HepG2 (cell line): ENCODE measurements around the gene ROMO1. TPM values are rescaled to one million over a fixed set of nuclear protein-coding genes. Genes with fewer than 3 reads are reported as not detected.

ENCODE experiments used
- ESRRA ChIP-seq: sonication (generic); formaldehyde crosslinking; IDR thresholded peaks from 2 replicates; pipeline ENCODE4 v1.5.1; 2020; ENCODE audit warnings: mild to moderate bottlenecking, low read depth, missing genetic modification reagents
- ETV5 ChIP-seq: IDR thresholded peaks from 2 replicates; pipeline ENCODE4 v1.6.1; 2018; ENCODE audit warnings: missing biosample characterization, missing genetic modification reagents, inconsistent platforms, borderline replicate concordance
- FOXO1 ChIP-seq: sonication (generic); formaldehyde crosslinking; IDR thresholded peaks from 2 replicates; pipeline ENCODE4 v1.4.0; 2020; ENCODE audit warnings: missing genetic modification reagents
- ISX ChIP-seq: sonication (generic); formaldehyde crosslinking; conservative IDR thresholded peaks from 2 replicates; pipeline ENCODE4 v1.5.0; 2020; ENCODE audit warnings: missing genetic modification reagents
- MED1 ChIP-seq: sonication (generic); formaldehyde crosslinking; IDR thresholded peaks from 2 replicates; pipeline ENCODE4 v1.4.0; 2020; ENCODE audit warnings: missing genetic modification reagents
- MED13 ChIP-seq: sonication (generic); formaldehyde crosslinking; IDR thresholded peaks from 2 replicates; pipeline ENCODE4 v1.5.0; 2020; ENCODE audit warnings: missing genetic modification reagents
- MZF1 ChIP-seq: sonication (generic); formaldehyde crosslinking; IDR thresholded peaks from 2 replicates; pipeline ENCODE4 v1.8.1; 2023; ENCODE audit warnings: mild to moderate bottlenecking, missing genetic modification reagents, borderline replicate concordance
- NRL ChIP-seq: sonication (generic); formaldehyde crosslinking; IDR thresholded peaks from 2 replicates; pipeline ENCODE4 v1.5.0; 2020; ENCODE audit warnings: missing genetic modification reagents, mild to moderate bottlenecking, moderate library complexity, borderline replicate concordance
- PAWR ChIP-seq: sonication (generic); formaldehyde crosslinking; IDR thresholded peaks from 2 replicates; pipeline ENCODE4 v1.4.0; 2020; ENCODE audit warnings: missing genetic modification reagents, mild to moderate bottlenecking, borderline replicate concordance
- POLR2A ChIP-seq, 2 experiments: IDR thresholded peaks; 2 replicates each; pipeline ENCODE4 v1.6.1; 2011; ENCODE audit warnings: low read depth in 2 of 2, low read length in 2 of 2, mild to moderate bottlenecking in 1 of 2, moderate library complexity in 1 of 2; ENCODE audit not compliant: insufficient read depth in 1 of 2
- SATB2 ChIP-seq: sonication (generic); formaldehyde crosslinking; IDR thresholded peaks from 2 replicates; pipeline ENCODE4 v1.5.0; 2020; ENCODE audit warnings: missing genetic modification reagents
- SRSF1 ChIP-seq: fragments of 200-400 bp; formaldehyde crosslinking; optimal IDR thresholded peaks from 2 replicates; pipeline ENCODE3; 2017; ENCODE audit warnings: mild to moderate bottlenecking, low read depth, low read length, moderate library complexity
- ZNF468 ChIP-seq: sonication (generic); formaldehyde crosslinking; IDR thresholded peaks from 2 replicates; pipeline ENCODE4 v1.8.0; 2022; ENCODE audit warnings: mild to moderate bottlenecking, moderate library complexity, missing genetic modification reagents
- ZNF709 ChIP-seq: sonication (generic); formaldehyde crosslinking; IDR thresholded peaks from 2 replicates; pipeline ENCODE4 v1.5.0; 2020; ENCODE audit warnings: mild to moderate bottlenecking, missing genetic modification reagents
- polyA plus RNA-seq, 8 experiments: library from polyadenylated mRNA; depleted of rRNA in 3 of 8; stranded (reverse) in 7 of 8; unstranded in 1 of 8; fragments of >200 nt; fragmentation: Illumina TruSeq in 4 of 8; extraction: Trizol in 4 of 8; gene quantifications; 2 replicates each; pipeline versions ENCODE4 v1.2.1 to v1.2.3, GENCODE V29; 2011 to 2016; ENCODE audit warnings: low read depth in 4 of 8, missing spikeins in 1 of 8, mixed read lengths in 1 of 8; ENCODE audit not compliant: insufficient read depth in 1 of 8
- total RNA-seq, 5 experiments: library from RNA; depleted of rRNA; stranded (reverse); fragments of >200 nt; fragmentation: Illumina TruSeq; extraction: Trizol; gene quantifications; 2 replicates each; pipeline ENCODE4 v1.2.3, GENCODE V29; 2016; ENCODE audit warnings: low read depth in 1 of 5
- TF ChIP-seq, protein P1 (sequence below), 2 experiments: sonication (generic) in 1 of 2; formaldehyde crosslinking in 1 of 2; IDR thresholded peaks; 2 replicates each; pipeline versions ENCODE4 v1.4.0 to v1.6.1; 2016 to 2020; ENCODE audit warnings: borderline replicate concordance in 1 of 2, low read depth in 1 of 2, mild to moderate bottlenecking in 1 of 2, missing genetic modification reagents in 1 of 2
- TF ChIP-seq, protein P2 (sequence below): sonication (generic); formaldehyde crosslinking; IDR thresholded peaks from 2 replicates; pipeline ENCODE4 v1.9.0; 2021; ENCODE audit warnings: missing genetic modification reagents, mild to moderate bottlenecking, borderline replicate concordance
- TF ChIP-seq, protein P3 (sequence below): sonication (generic); formaldehyde crosslinking; IDR thresholded peaks from 2 replicates; pipeline ENCODE4 v1.8.0; 2022; ENCODE audit warnings: mild to moderate bottlenecking, missing genetic modification reagents; ENCODE audit not compliant: insufficient replicate concordance

ROMO1 gene
- total and polyA plus RNA-seq, 2 of the 13 experiments (the other 11 are each of a cell fraction or from before 2014, with no cell fraction given), result 636 to 755 TPM

DNA sequence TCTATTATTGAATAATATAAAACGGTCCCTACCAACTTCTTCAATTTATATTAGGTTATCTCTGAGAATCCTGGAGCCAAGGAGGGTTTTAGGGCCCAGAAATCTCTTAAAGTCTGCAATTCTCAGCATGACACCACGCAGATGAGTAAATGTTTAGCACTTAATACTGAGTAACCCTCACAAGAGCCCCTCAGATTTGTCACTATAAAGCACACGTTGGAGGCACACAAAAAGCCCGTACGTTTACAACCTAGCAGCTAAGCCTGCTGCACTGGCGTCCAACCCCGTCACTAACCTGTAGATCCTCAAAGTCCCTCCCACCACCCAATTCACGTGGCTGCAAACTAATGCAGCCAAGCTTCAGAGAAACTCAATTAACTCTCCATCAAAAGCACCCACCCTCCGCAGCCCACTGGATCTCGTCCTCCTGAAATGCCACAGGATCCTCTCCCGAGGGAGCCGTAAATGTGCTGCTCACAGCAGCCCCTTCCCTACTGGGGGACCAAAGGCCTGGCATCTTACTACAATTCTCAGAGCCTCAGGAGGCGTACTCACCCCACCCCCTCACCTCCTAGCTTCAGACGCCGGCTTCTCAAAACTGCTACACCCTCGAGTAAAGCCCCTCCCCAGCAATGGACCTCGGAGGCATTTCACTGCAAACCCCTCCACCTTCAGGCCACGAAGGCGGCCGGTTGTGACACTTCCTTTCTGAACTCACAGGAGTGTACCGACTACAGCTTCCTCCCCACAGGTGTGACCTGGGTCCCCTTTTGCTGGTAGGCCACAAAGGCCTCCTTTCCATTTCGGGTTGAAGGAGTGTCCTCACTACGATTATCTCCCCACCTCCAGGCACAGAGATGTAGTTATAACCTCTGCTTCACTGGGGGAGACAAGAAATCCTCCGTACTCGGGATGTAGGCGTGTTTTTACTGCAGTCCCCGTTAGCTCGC is 35.4 kb upstream of the ROMO1 start (continued):
- TF ChIP-seq, protein P1, sequence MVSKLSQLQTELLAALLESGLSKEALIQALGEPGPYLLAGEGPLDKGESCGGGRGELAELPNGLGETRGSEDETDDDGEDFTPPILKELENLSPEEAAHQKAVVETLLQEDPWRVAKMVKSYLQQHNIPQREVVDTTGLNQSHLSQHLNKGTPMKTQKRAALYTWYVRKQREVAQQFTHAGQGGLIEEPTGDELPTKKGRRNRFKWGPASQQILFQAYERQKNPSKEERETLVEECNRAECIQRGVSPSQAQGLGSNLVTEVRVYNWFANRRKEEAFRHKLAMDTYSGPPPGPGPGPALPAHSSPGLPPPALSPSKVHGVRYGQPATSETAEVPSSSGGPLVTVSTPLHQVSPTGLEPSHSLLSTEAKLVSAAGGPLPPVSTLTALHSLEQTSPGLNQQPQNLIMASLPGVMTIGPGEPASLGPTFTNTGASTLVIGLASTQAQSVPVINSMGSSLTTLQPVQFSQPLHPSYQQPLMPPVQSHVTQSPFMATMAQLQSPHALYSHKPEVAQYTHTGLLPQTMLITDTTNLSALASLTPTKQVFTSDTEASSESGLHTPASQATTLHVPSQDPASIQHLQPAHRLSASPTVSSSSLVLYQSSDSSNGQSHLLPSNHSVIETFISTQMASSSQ (IDR thresholded peaks at IDR 0.05; ENCODE audit: low read depth), result no peak
- TF ChIP-seq, protein P1 (CRISPR knock-in tag; IDR thresholded peaks at IDR 0.05; ENCODE audit: borderline replicate concordance), result no peak; the same call in 1 of the 2 replicates
- TF ChIP-seq ESRRA (CRISPR knock-in tag), result no peak
- no peak for TF ChIP-seq SRSF1
- no peak for TF ChIP-seq NRL
- TF ChIP-seq, protein P2, sequence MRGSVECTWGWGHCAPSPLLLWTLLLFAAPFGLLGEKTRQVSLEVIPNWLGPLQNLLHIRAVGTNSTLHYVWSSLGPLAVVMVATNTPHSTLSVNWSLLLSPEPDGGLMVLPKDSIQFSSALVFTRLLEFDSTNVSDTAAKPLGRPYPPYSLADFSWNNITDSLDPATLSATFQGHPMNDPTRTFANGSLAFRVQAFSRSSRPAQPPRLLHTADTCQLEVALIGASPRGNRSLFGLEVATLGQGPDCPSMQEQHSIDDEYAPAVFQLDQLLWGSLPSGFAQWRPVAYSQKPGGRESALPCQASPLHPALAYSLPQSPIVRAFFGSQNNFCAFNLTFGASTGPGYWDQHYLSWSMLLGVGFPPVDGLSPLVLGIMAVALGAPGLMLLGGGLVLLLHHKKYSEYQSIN (CRISPR knock-in tag), result no peak
- no peak for TF ChIP-seq ZNF468 (CRISPR knock-in tag)
- peak in 1 of 2 experiments; percentile 72; a peak in 3 of 4 replicates for TF ChIP-seq POLR2A (IDR thresholded peaks at IDR 0.05; ENCODE audit: insufficient read depth in 1 of 2, low read depth in 2 of 2, low read length in 2 of 2)
- no peak for TF ChIP-seq MED13 (CRISPR knock-in tag)
- TF ChIP-seq ETV5 (CRISPR knock-in tag), result peak; percentile 19; the same call in 1 of the 2 replicates
- TF ChIP-seq FOXO1 (CRISPR knock-in tag), result no peak
- peak; percentile 55; the same call in 1 of the 2 replicates for TF ChIP-seq ZNF709 (CRISPR knock-in tag)
- TF ChIP-seq MZF1, result no peak
- TF ChIP-seq PAWR (CRISPR knock-in tag), result no peak
- no peak for TF ChIP-seq ISX (CRISPR knock-in tag)
- no peak for TF ChIP-seq SATB2 (CRISPR knock-in tag)
- TF ChIP-seq MED1, result no peak; the same call in 1 of the 2 replicates
- TF ChIP-seq, protein P3, sequence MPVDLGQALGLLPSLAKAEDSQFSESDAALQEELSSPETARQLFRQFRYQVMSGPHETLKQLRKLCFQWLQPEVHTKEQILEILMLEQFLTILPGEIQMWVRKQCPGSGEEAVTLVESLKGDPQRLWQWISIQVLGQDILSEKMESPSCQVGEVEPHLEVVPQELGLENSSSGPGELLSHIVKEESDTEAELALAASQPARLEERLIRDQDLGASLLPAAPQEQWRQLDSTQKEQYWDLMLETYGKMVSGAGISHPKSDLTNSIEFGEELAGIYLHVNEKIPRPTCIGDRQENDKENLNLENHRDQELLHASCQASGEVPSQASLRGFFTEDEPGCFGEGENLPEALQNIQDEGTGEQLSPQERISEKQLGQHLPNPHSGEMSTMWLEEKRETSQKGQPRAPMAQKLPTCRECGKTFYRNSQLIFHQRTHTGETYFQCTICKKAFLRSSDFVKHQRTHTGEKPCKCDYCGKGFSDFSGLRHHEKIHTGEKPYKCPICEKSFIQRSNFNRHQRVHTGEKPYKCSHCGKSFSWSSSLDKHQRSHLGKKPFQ (CRISPR knock-in tag), result no peak
